Skeletal muscle satellite cell (primary cell): ENCODE data around the gene COPG2.

Experiments used
- H3K27me3 ChIP-seq: 2 replicates; pipeline ENCODE4 v1.7.0; 2013; ENCODE audit warnings: low read length; ENCODE audit not compliant: control insufficient read depth, insufficient read depth
- H3K36me3 ChIP-seq: 2 replicates; pipeline ENCODE4 v1.7.0; 2013; ENCODE audit warnings: mild to moderate bottlenecking, control low read depth, low read length; ENCODE audit not compliant: insufficient read depth
- H3K4me1 ChIP-seq: 2 replicates; pipeline ENCODE4 v1.7.0; 2013; ENCODE audit warnings: low read length; ENCODE audit not compliant: control insufficient read depth, insufficient read depth
- H3K4me2 ChIP-seq: 2 replicates; pipeline ENCODE4 v1.7.0; 2013; ENCODE audit warnings: mild to moderate bottlenecking, low read length
- H3K4me3 ChIP-seq: 2 replicates; pipeline ENCODE4 v1.7.0; 2013; ENCODE audit warnings: low read length
- H3K9ac ChIP-seq: 2 replicates; pipeline ENCODE4 v1.7.0; 2013; ENCODE audit warnings: mild to moderate bottlenecking, low read depth, low read length, moderate library complexity
- H3K9me3 ChIP-seq: replicated peaks from 2 replicates; pipeline ENCODE4 v1.7.0; 2013; ENCODE audit warnings: mild to moderate bottlenecking, control low read depth, low read length

The COPG2 gene

GRCh38 chr7:130492523-130493274 lies 175.8 kb downstream of the COPG2 start:
- H3K9ac ChIP-seq = peak overlapping the region; percentile 32
- peaks cover 21% of the 10 kb centered on the region for H3K4me1 ChIP-seq

DNA sequence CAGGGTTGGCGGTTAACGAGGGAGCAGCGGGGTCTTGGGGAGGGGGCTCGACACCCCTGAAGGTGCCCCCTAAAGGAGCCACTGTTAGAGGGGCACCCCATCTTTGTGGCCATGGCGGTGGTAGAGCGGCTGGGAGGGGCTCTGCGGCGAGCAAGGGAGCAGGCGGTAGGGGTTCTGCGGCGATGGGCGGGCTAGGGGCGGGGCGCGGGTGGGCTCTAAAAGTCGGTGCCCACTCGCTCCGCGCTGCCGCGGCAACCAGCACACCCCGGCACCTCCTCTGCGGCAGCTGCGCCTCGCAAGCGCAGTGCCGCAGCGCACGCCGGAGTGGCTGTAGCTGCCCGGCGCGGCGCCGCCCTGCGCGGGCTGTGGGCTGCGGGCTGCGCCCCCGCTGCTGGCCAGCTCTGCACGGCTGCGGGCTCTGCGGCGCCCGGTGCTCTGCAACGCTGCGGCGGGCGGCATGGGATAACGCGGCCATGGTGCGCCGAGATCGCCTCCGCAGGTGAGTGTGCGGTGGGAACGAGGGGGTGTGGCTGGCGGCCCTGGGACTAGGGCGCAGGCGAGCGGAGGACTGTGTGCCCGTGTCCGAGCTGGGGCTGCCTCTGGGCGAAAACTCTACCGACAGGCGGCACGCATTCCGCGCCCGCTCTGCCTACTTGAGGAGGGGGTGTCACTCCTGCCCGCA lies 176.6 kb downstream of the COPG2 start, which contains the start of gene MEST:
TSS of gene MEST (plus strand) at position 245 of the 682 bp plus-strand sequence. CDS start at position 474, 229 bp downstream.
- peaks cover 45% of the 10 kb centered on the region for H3K27me3 ChIP-seq
- peak within 1 kb of the TSS; percentile 77 for H3K4me2 ChIP-seq
- no peaks in the 10 kb centered on the region for H3K9me3 ChIP-seq
- peak within 1 kb of the TSS; percentile 63 for H3K4me3 ChIP-seq
- H3K9ac ChIP-seq = peak within 1 kb of the TSS; percentile 32
- H3K4me1 ChIP-seq = peaks cover 21% of the 10 kb centered on the region
- H3K36me3 ChIP-seq = no peaks in the 10 kb centered on the region

More at GRCh38 chr7:130492523-130493274, 175.8 kb downstream of the COPG2 start:
- Histone ChIP-seq H3K36me3 (no peaks in the 10 kb centered on the region), H3K27me3 (peaks cover 45% of the 10 kb centered on the region), H3K4me3 (peak overlapping the region; percentile 63), H3K9me3 (no peaks in the 10 kb centered on the region), H3K4me2 (peak overlapping the region; percentile 77)

GRCh38 chr7:130490888-130491804 lies 177.4 kb downstream of the COPG2 start:
- Histone ChIP-seq H3K9ac (peak overlapping the region; percentile 4), H3K4me1 (peaks cover 21% of the 10 kb centered on the region), H3K9me3 (no peaks in the 10 kb centered on the region), H3K4me3 (peak overlapping the region; percentile 63), H3K4me2 (peak overlapping the region; percentile 77), H3K27me3 (peaks cover 45% of the 10 kb centered on the region), H3K36me3 (no peaks in the 10 kb centered on the region)

GRCh38 chr7:130490311-130490791 lies 178.2 kb downstream of the COPG2 start:
- Histone ChIP-seq H3K27me3 (peaks cover 45% of the 10 kb centered on the region), H3K4me1 (peaks cover 21% of the 10 kb centered on the region), H3K9me3 (no peaks in the 10 kb centered on the region), H3K4me3 (no peak overlapping the region), H3K36me3 (no peaks in the 10 kb centered on the region), H3K9ac (no peak overlapping the region), H3K4me2 (peak overlapping the region; percentile 77)

DNA sequence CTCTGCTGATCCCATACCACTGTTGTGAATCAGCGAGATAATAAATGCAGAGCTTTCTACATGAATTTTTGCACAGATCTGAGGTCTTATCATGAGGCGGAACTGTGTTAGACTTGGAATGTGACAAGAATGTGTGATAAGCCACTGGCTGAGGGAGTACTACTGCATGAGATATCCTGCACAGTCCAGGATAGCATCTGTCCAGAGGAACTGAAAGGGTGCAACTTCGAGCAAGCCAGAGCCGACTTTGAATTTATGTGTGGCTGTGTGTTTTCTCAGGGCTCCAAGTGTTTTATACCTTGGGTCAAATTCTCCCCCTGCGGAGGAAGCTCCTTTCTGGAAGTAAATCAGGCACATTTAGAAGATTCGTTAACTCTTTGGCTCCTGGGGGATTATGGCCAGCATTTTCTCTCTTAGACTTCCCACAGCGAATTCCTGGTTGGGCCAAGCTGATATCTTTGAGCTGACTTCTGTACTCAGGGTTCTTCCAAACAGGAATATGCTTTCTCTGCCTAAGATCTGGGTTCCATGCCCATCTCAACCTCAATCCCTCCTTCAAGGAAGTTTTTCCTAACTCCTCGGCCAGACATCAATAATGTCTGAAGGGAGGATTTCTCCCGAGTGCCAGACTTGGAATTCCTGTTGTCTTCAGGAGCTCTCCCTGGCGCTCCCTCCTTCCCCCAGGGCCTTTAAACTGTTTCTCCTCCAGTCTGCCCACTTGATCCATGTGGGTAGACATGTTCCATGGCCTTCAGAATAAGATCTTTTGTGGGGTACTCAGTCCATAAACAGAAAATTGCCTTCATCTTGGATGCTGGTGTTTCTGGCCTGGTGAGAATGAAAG lies 179.2 kb downstream of the COPG2 start:
- no peak overlapping the region for H3K4me2 ChIP-seq
- H3K4me1 ChIP-seq = peaks cover 21% of the 10 kb centered on the region
- no peaks in the 10 kb centered on the region for H3K36me3 ChIP-seq
- no peak overlapping the region for H3K4me3 ChIP-seq
- H3K9me3 ChIP-seq = no peaks in the 10 kb centered on the region
- H3K9ac ChIP-seq = no peak overlapping the region
- H3K27me3 ChIP-seq = peaks cover 50% of the 10 kb centered on the region

- H3K9ac ChIP-seq = no peak overlapping the region
- no peaks in the 10 kb centered on the region for H3K36me3 ChIP-seq
- no peak overlapping the region for H3K4me2 ChIP-seq
- peaks cover 21% of the 10 kb centered on the region for H3K4me1 ChIP-seq
- H3K9me3 ChIP-seq = no peaks in the 10 kb centered on the region
- peaks cover 56% of the 10 kb centered on the region for H3K27me3 ChIP-seq
- no peak overlapping the region for H3K4me3 ChIP-seq
Measured at GRCh38 chr7:130488392-130489139, 180.0 kb downstream of the COPG2 start.

- Histone ChIP-seq H3K36me3 (no peaks in the 10 kb centered on the region), H3K4me1 (peaks cover 12% of the 10 kb centered on the region), H3K27me3 (peaks cover 52% of the 10 kb centered on the region), H3K4me3 (no peak overlapping the region), H3K4me2 (no peak overlapping the region), H3K9me3 (no peaks in the 10 kb centered on the region), H3K9ac (no peak overlapping the region)
Measured at GRCh38 chr7:130486954-130487436, 181.6 kb downstream of the COPG2 start.

GRCh38 chr7:130486114-130486953 lies 182.2 kb downstream of the COPG2 start:
- peaks cover 7% of the 10 kb centered on the region for H3K4me1 ChIP-seq
- H3K36me3 ChIP-seq = no peaks in the 10 kb centered on the region
- H3K4me3 ChIP-seq = no peak overlapping the region
- H3K27me3 ChIP-seq = peaks cover 51% of the 10 kb centered on the region
- H3K4me2 ChIP-seq = no peak overlapping the region
- H3K9ac ChIP-seq = no peak overlapping the region
- H3K9me3 ChIP-seq = no peaks in the 10 kb centered on the region

- Histone ChIP-seq H3K27me3 (peaks cover 46% of the 10 kb centered on the region), H3K4me2 (no peak overlapping the region), H3K36me3 (no peaks in the 10 kb centered on the region), H3K4me1 (peaks cover 3% of the 10 kb centered on the region), H3K9me3 (no peaks in the 10 kb centered on the region), H3K4me3 (no peak overlapping the region), H3K9ac (no peak overlapping the region)
Measured at GRCh38 chr7:130485734-130486113, 182.8 kb downstream of the COPG2 start.
